AG08395 (cell line): Measurements from ENCODE around the gene SMCHD1.
A peak's percentile ranks its signal among the peaks of the same experiment; 100 is the strongest.
"Not testable (repeated sequence)": the region's sequence is repeated elsewhere in the genome, so short reads cannot be mapped to it uniquely, and the experiment has no call there.

Experiments used
- DNase-seq: peaks from one replicate; pipeline ENCODE4 v3.0.0; 2012; ENCODE audit warnings: mixed read lengths, low spot score

The SMCHD1 gene

DNA sequence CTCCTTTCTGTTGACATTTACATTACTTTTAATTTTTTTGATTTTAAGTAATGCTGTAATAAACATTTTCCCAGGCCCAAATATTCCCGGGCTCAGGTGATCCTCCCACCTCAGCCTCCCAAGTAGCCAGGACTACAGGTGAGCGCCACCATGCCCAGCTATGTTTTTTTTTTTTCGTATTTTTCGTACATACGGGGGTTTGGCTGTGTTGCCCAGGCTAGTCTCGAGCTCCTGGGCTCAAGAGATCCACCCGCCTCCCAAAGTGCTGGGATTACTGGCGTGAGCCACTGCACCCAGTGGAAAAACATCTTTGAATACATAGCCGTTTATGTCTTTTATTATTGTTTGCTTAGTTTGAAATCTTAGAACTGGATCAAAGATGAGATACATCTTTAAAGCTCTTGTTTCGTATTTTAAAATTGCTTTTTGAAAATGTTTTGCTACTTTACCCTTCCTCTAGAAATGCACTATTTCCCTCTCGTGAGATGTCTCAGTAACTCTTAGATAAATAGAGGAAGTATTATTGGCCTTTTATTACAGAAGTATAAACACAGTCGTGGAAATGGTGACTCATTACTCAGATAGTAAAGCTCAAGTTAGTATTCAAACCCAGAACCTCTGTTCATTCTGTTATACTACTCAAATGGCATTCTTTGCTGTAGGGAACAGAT lies 2.4 kb downstream of the SMCHD1 start:
- peak; percentile 32 for DNase-seq

GRCh38 chr18:2660849-2661248 lies 5.3 kb downstream of the SMCHD1 start:
- DNase-seq: not testable (repeated sequence)

- not testable (repeated sequence) for DNase-seq
Measured at GRCh38 chr18:2662288-2662687, 6.8 kb downstream of the SMCHD1 start.

DNA sequence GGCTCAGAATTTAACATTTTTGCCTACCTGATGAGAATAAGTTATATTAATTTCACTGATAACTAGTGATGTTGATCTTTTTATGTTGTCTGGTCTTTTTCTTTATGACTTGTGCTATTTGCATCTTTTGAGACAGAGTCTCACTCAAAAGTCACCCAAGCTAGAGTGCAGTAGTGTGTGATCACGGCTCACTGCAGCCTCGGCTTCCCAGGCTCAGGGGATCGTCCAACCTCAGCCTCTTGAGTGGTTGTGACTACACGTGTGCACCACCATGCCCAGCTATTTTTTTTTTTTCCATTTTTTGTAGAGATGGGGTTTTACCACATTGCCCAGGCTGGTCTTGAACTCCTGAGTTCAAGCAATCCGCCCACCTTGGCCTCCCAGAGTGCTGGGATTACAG lies 7.5 kb downstream of the SMCHD1 start:
- DNase-seq: no peak

- DNase-seq: no peak
Measured at GRCh38 chr18:2672410-2672809, 16.9 kb downstream of the SMCHD1 start.

DNA sequence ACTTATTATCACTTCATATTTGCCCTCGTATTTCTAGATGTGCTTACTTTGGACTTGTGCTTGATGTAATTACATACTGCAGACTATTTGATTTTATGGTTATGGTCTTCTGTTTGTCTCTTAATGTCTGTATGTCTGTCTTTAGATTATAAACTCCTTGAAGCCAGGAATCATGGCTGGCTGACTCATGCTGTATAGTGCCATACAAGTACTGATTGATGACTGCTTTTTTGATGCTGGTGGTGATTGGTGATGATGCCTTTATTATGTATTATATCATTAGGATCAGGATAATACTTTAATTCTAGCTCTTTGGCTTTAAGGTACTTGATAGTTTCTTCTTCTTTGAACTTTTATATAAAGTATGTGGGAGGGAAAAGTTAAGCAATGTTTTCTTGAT lies 17.3 kb downstream of the SMCHD1 start:
- DNase-seq: no peak

DNA sequence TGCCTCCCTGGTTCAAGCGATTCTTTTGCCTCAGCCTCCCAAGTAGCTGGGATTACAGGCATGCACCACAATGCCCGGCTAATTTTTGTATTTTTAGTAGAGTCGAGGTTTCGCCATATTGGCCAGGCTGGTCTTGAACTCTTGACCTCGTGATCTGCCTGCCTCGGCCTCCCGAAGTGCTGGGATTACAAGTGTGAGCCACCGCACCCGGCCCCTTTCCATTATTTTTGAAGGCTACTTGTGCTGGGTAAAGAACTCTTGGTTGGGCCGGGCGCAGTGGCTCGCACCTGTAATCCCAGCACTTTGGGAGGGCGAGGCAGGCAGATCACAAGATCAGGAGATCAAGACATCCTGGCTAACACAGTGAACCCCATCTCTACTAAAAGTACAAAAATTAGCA lies 23.4 kb downstream of the SMCHD1 start:
- DNase-seq: not testable (repeated sequence)

DNA sequence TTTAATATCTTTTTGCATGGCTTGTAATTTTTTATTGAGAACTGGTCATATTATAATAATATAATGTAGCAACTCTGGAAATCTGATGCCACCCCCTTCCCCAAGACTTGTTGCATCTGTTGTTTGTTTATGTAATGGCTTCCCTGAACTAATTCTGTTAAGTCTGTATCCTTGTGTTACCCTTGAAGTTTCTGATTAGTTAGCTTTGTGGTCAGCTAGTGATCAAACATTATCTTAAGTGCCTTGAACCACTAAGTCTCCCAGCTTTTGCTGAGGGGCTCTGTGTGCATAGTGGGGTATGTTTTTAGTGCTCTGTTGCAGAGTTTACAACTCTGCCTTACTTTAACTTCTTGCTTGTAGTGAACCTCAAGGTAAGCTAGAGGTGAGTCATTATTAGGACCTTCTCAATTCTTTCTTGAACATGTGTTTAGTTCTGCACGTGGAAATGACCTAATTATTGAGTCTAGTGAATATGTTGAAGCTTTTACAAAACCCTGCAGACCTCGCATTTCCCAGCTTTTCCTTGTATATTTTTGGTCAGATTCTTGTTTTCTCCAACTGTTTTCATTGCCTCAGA lies 24.8 kb downstream of the SMCHD1 start:
- no peak for DNase-seq

- no peak for DNase-seq
Measured at GRCh38 chr18:2681993-2682603, 26.6 kb downstream of the SMCHD1 start.

- DNase-seq: no peak
Measured at GRCh38 chr18:2683055-2683454, 27.5 kb downstream of the SMCHD1 start.

DNA sequence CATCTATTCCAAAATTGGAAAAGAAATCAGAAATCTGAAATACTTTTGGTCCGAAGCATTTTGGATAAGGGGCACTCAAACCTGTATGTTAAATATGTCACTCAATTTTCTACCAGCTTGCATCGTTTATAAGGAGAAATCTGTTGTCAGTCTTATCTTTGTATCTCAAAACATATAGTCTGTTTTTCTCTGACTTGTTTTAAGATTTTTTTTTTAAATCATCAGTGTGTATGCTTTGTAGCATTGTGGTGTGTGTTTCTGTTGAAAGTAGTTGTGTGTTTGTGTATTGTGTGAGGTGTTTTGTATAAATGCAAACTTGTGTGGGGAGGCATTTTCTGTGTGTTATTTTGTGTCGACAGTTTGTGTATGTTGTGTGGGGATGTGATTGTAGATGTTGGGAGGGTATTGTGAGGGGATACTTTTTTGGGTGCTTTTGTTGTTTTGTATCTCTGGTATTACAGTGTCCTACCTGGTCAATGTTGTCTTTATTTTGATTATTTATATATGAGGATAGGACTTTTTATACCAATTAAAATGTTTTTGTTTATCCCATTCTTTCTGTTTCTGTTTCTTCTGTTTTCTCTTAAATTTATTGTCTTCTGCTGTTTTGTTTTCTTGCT lies 30.9 kb downstream of the SMCHD1 start:
- no peak for DNase-seq

- DNase-seq: no peak
Measured at GRCh38 chr18:2687390-2688001, 32.0 kb downstream of the SMCHD1 start.

- DNase-seq: no peak
Measured at GRCh38 chr18:2692508-2692907, 37.0 kb downstream of the SMCHD1 start.

DNA sequence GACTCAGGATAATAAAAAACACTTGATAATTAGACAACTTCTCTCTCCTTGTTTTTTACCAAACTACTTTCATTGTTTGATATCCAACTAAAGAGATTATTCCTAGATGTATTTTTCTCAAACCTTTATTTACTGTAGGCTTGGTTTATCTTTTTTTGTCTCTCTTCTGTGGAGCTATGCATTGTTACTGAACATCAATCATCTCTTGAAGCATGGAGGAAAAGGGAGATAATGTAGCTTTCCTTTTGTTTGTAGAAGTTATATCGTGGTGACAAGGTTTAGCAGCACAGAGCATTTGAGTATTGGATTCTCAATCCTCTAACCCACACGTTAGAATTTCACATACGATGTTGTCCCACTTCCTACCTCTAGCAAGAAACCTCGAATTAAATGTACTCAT lies 41.7 kb downstream of the SMCHD1 start:
- DNase-seq: no peak

DNA sequence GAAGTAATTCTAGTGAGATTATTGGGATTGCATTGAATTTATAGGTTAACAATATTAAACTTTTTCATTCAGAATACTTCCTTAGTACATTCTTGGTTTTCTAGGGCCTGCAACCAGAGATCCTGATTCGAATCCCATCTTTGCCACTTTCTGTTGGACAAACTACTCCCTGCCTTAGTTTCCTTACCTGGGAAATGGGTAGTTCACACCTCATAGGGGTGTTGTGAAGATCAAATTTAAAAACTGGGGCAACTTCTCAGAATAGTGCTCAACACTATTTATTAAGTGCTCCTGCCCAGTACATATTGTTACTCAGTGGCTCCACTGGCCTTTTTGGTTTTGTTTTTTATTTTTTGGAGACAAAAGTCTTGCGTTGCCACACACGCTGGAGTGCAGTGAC lies 43.5 kb downstream of the SMCHD1 start:
- no peak for DNase-seq

GRCh38 chr18:2704541-2704940 lies 49.0 kb downstream of the SMCHD1 start:
- DNase-seq: no peak

GRCh38 chr18:2706903-2707302 lies 51.4 kb downstream of the SMCHD1 start:
- DNase-seq: no peak

DNA sequence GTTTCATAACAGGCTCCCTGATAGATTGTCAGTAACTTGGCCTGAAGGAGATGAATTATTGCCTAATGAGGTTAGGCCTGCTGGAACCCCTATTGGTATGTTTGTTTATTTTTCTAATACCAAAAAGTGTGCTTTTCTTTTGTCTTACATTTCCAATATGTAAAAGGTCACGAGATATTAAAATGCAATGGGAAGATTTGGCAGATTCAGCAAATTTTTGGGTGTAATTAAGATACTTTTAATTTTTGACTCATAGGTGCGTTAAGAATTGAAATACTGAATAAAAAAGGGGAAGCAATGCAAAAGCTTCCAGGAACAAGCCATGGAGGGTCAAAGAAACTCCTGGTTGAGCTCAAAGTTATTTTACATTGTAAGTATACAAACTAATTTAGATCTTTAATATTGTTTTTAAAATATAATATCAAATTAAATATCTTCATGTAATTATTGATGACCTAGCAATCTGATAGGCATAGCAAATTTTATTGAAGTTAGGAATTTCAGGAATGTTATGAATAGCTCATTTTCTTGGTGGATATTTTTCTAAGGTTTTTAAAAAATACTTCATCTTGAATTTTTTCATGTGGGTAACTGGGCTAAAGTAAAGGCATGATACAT lies 52.1 kb downstream of the SMCHD1 start:
- DNase-seq: no peak

DNA sequence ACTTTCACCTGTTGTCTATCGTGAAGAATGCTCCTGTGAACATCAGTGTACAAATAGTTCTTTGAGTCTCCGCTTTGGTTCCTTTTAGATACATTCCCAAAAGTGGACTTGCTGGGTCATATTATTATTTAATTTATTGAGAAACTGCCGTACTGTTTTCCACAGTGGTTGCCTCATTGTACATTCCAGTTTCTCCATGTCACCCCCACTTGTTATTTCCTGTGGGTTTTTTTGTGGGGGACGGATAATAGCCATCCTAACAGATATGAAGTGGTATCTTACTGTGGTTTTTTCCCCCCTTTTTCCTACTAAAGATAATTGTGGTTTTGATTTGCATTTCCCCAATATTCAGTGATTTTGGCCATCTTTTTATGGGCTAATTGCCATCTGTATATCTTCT lies 53.8 kb downstream of the SMCHD1 start:
- no peak for DNase-seq

GRCh38 chr18:2714140-2714539 lies 58.6 kb downstream of the SMCHD1 start:
- DNase-seq: no peak

DNA sequence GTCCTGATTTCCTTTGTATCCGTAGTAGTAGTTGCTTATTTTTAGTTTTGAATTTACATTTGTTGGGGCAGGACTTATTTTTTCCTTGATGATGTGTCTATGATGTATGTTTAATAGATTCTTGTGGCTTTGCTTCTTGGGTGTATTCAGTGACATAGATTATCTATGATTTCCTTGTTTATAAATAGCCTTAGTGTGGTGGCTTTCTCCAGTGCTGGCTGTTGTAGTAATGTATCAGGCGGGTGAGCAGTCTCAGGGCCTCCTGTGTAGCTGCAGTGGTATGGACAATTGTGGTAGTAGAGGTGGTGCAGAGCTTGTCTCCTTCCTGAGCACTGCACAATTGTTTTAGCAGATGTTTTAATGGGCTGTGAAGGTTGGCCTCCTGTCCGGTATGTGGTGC lies 60.5 kb downstream of the SMCHD1 start:
- DNase-seq: peak; percentile 6
